GM19193 (cell line): ENCODE data around the gene SESN1.

Source experiments
- POLR2A ChIP-seq: IDR thresholded peaks from 4 replicates; pipeline ENCODE4 v1.6.1; 2011; ENCODE audit not compliant: insufficient read depth, insufficient read length; ENCODE audit errors: extremely low read depth

The SESN1 gene

GRCh38 chr6:109094416-109095035, at the start of gene SESN1:
Gene SESN1 (minus strand): TSS chr6:109094846. CDS start chr6:109094073, 773 bp downstream.
- TF ChIP-seq POLR2A = peak; percentile 47

- TF ChIP-seq POLR2A = no peak
Observed at GRCh38 chr6:109143191-109143590, 48.5 kb upstream of the SESN1 start.

- no peak for TF ChIP-seq POLR2A
Observed at GRCh38 chr6:109139109-109139508, 44.5 kb upstream of the SESN1 start.

GRCh38 chr6:109130065-109130464, 35.4 kb upstream of the SESN1 start:
- no peak for TF ChIP-seq POLR2A

- no peak for TF ChIP-seq POLR2A
Observed at GRCh38 chr6:109125504-109125903, 30.9 kb upstream of the SESN1 start.

- TF ChIP-seq POLR2A = no peak
Observed at GRCh38 chr6:109124219-109124618, 29.6 kb upstream of the SESN1 start.

- no peak for TF ChIP-seq POLR2A
Observed at GRCh38 chr6:109121411-109121810, 26.8 kb upstream of the SESN1 start.

- no peak for TF ChIP-seq POLR2A
Observed at GRCh38 chr6:109118871-109119354, 24.3 kb upstream of the SESN1 start.

- no peak for TF ChIP-seq POLR2A
Observed at GRCh38 chr6:109118337-109118736, 23.7 kb upstream of the SESN1 start.

- no peak for TF ChIP-seq POLR2A
Observed at GRCh38 chr6:109117346-109118035, 22.8 kb upstream of the SESN1 start.

GRCh38 chr6:109105681-109106080, 11.0 kb upstream of the SESN1 start:
- TF ChIP-seq POLR2A = no peak

GRCh38 chr6:109104512-109104911, 9.9 kb upstream of the SESN1 start:
- no peak for TF ChIP-seq POLR2A

- no peak for TF ChIP-seq POLR2A
Observed at GRCh38 chr6:109103942-109104341, 9.3 kb upstream of the SESN1 start.

- TF ChIP-seq POLR2A = no peak
Observed at GRCh38 chr6:109102762-109103161, 8.1 kb upstream of the SESN1 start.

- no peak for TF ChIP-seq POLR2A
Observed at GRCh38 chr6:109097661-109098060, 3.0 kb upstream of the SESN1 start.

GRCh38 chr6:109096208-109096607, 1.6 kb upstream of the SESN1 start:
- TF ChIP-seq POLR2A = no peak

- TF ChIP-seq POLR2A = no peak
Observed at GRCh38 chr6:109095835-109096084, 1.1 kb upstream of the SESN1 start.

GRCh38 chr6:109095036-109095834, 589 bp upstream of the SESN1 start, which contains the start of gene CEP57L1:
Gene CEP57L1 (plus strand): TSS chr6:109095507. CDS start chr6:109145222, 49,715 bp downstream.
- peak; percentile 65 for TF ChIP-seq POLR2A
